Measurements from ENCODE around the gene EI24.

EI24 gene

GRCh38 chr11:125627236-125627910 is 58.1 kb downstream of the EI24 start:
- no peak for DNase-seq (ENCODE audit: low spot score)
